ENCODE results near the gene LEAP2.

Gene LEAP2

GRCh38 chr5:132825834-132826391 lies 47.6 kb upstream of the LEAP2 start:
- H3K4ac ChIP-seq (ENCODE audit: low read length), result peak overlapping the region; percentile 20
- peak overlapping the region; percentile 82 for H3K14ac ChIP-seq (ENCODE audit: low read length)
- H2BK5ac ChIP-seq (ENCODE audit: low read length), result peak overlapping the region; percentile 94
- H3K23ac ChIP-seq (ENCODE audit: low read depth, low read length, poor library complexity), result peak overlapping the region; percentile 89
- no peaks in the 10 kb centered on the region for H3K36me3 ChIP-seq (replicated peaks in 1 of 2; ENCODE audit: control insufficient read depth in 2 of 2, insufficient read depth in 2 of 2, low read length in 2 of 2)
- no CpG with 5 or more reads among the region's 43 CpGs for WGBS, 2 donors (ENCODE audit: extremely low coverage in 2 of 2, insufficient read length in 2 of 2, insufficient replicate concordance in 1 of 2)
- H3K9me3 ChIP-seq (replicated peaks in 1 of 2; ENCODE audit: control insufficient read depth in 2 of 2, insufficient read depth in 1 of 2, low read depth in 1 of 2, low read length in 2 of 2), result peaks cover 0 to 2% of the 10 kb centered on the region in 2 donors
- H3K4me3 ChIP-seq (ENCODE audit: low read length in 2 of 2), result peak overlapping the region in 1 of 2 donors; percentile 55
- H2AK5ac ChIP-seq (ENCODE audit: low read depth, low read length), result peak overlapping the region; percentile 68
- peaks cover 0 to 4% of the 10 kb centered on the region in 2 donors for H3K4me1 ChIP-seq (ENCODE audit: control insufficient read depth in 2 of 2, insufficient read depth in 1 of 2, low read depth in 1 of 2, low read length in 2 of 2)
- H3K79me1 ChIP-seq (ENCODE audit: low read depth, low read length), result peaks cover 3% of the 10 kb centered on the region
- H3K9ac ChIP-seq (ENCODE audit: low read depth, low read length, poor library complexity), result peak overlapping the region; percentile 83
- H3K27me3 ChIP-seq (ENCODE audit: control insufficient read depth in 3 of 3, insufficient read depth in 3 of 3, low read depth in 1 of 3, low read length in 3 of 3), result peaks cover 15 to 82% (median 81%) of the 10 kb centered on the region in 3 experiments
- no peak overlapping the region for H3K27ac ChIP-seq (replicated peaks; ENCODE audit: low read length)
- H2BK12ac ChIP-seq (ENCODE audit: low read length), result peak overlapping the region; percentile 82
- no peak for DNase-seq (ENCODE audit: low spot score)
- H2BK120ac ChIP-seq (ENCODE audit: low read depth, low read length), result peak overlapping the region; percentile 90
- H3K4me2 ChIP-seq (ENCODE audit: insufficient read depth, low read length, poor library complexity, severe bottlenecking), result peak overlapping the region; percentile 77
- peak overlapping the region; percentile 96 for H3K18ac ChIP-seq (ENCODE audit: low read length)
- no peak overlapping the region for H2AFZ ChIP-seq (ENCODE audit: low read length)
- no peak overlapping the region for H4K8ac ChIP-seq (ENCODE audit: low read depth, low read length)
- H4K91ac ChIP-seq (ENCODE audit: low read depth, low read length, poor library complexity), result no peak overlapping the region
- H2BK15ac ChIP-seq (ENCODE audit: low read length), result peak overlapping the region; percentile 59

- H2AK5ac ChIP-seq (ENCODE audit: low read depth, low read length), result peak overlapping the region; percentile 68
- H3K36me3 ChIP-seq (replicated peaks in 1 of 2; ENCODE audit: control insufficient read depth in 2 of 2, insufficient read depth in 2 of 2, low read length in 2 of 2), result no peaks in the 10 kb centered on the region
- no CpG with 5 or more reads among the region's 6 CpGs for WGBS, 2 donors (ENCODE audit: extremely low coverage in 2 of 2, insufficient read length in 2 of 2, insufficient replicate concordance in 1 of 2)
- no peak for DNase-seq (ENCODE audit: low spot score)
- peaks cover 0 to 4% of the 10 kb centered on the region in 2 donors for H3K4me1 ChIP-seq (ENCODE audit: control insufficient read depth in 2 of 2, insufficient read depth in 1 of 2, low read depth in 1 of 2, low read length in 2 of 2)
- peak overlapping the region; percentile 82 for H3K14ac ChIP-seq (ENCODE audit: low read length)
- H3K18ac ChIP-seq (ENCODE audit: low read length), result no peak overlapping the region
- H3K9ac ChIP-seq (ENCODE audit: low read depth, low read length, poor library complexity), result no peak overlapping the region
- H3K4me2 ChIP-seq (ENCODE audit: insufficient read depth, low read length, poor library complexity, severe bottlenecking), result no peak overlapping the region
- no peak overlapping the region for H4K91ac ChIP-seq (ENCODE audit: low read depth, low read length, poor library complexity)
- H4K8ac ChIP-seq (ENCODE audit: low read depth, low read length), result no peak overlapping the region
- H3K27me3 ChIP-seq (ENCODE audit: control insufficient read depth in 3 of 3, insufficient read depth in 3 of 3, low read depth in 1 of 3, low read length in 3 of 3), result peaks cover 15 to 85% (median 85%) of the 10 kb centered on the region in 3 experiments
- H3K4me3 ChIP-seq (ENCODE audit: low read length in 2 of 2), result no peak overlapping the region
- H3K23ac ChIP-seq (ENCODE audit: low read depth, low read length, poor library complexity), result no peak overlapping the region
- H2BK120ac ChIP-seq (ENCODE audit: low read depth, low read length), result no peak overlapping the region
- no peak overlapping the region for H2AFZ ChIP-seq (ENCODE audit: low read length)
- H3K9me3 ChIP-seq (replicated peaks in 1 of 2; ENCODE audit: control insufficient read depth in 2 of 2, insufficient read depth in 1 of 2, low read depth in 1 of 2, low read length in 2 of 2), result peaks cover 0 to 2% of the 10 kb centered on the region in 2 donors
- H3K27ac ChIP-seq (replicated peaks; ENCODE audit: low read length), result no peak overlapping the region
- no peak overlapping the region for H2BK12ac ChIP-seq (ENCODE audit: low read length)
- H3K79me1 ChIP-seq (ENCODE audit: low read depth, low read length), result peaks cover 3% of the 10 kb centered on the region
- no peak overlapping the region for H3K4ac ChIP-seq (ENCODE audit: low read length)
- peak overlapping the region; percentile 59 for H2BK15ac ChIP-seq (ENCODE audit: low read length)
- peak overlapping the region; percentile 94 for H2BK5ac ChIP-seq (ENCODE audit: low read length)
Observed at GRCh38 chr5:132826424-132827082, 46.9 kb upstream of the LEAP2 start.

GRCh38 chr5:132827943-132828673 lies 45.4 kb upstream of the LEAP2 start:
- H3K14ac ChIP-seq (ENCODE audit: low read length), result no peak overlapping the region
- H2BK5ac ChIP-seq (ENCODE audit: low read length), result no peak overlapping the region
- no CpG with 5 or more reads among the region's 4 CpGs for WGBS, 2 donors (ENCODE audit: extremely low coverage in 2 of 2, insufficient read length in 2 of 2, insufficient replicate concordance in 1 of 2)
- no peak overlapping the region for H2BK120ac ChIP-seq (ENCODE audit: low read depth, low read length)
- no peak overlapping the region for H4K91ac ChIP-seq (ENCODE audit: low read depth, low read length, poor library complexity)
- peak overlapping the region; percentile 22 for H3K9ac ChIP-seq (ENCODE audit: low read depth, low read length, poor library complexity)
- no peak overlapping the region for H2BK15ac ChIP-seq (ENCODE audit: low read length)
- H3K18ac ChIP-seq (ENCODE audit: low read length), result no peak overlapping the region
- H3K4me2 ChIP-seq (ENCODE audit: insufficient read depth, low read length, poor library complexity, severe bottlenecking), result no peak overlapping the region
- no peak overlapping the region for H2AK5ac ChIP-seq (ENCODE audit: low read depth, low read length)
- H2BK12ac ChIP-seq (ENCODE audit: low read length), result no peak overlapping the region
- H2AFZ ChIP-seq (ENCODE audit: low read length), result no peak overlapping the region
- H3K4me1 ChIP-seq (ENCODE audit: control insufficient read depth in 2 of 2, insufficient read depth in 1 of 2, low read depth in 1 of 2, low read length in 2 of 2), result peaks cover 0 to 4% of the 10 kb centered on the region in 2 donors
- no peak for DNase-seq (ENCODE audit: low spot score)
- H3K4me3 ChIP-seq (ENCODE audit: low read length in 2 of 2), result no peak overlapping the region
- no peak overlapping the region for H3K4ac ChIP-seq (ENCODE audit: low read length)
- peaks cover 0 to 2% of the 10 kb centered on the region in 2 donors for H3K9me3 ChIP-seq (replicated peaks in 1 of 2; ENCODE audit: control insufficient read depth in 2 of 2, insufficient read depth in 1 of 2, low read depth in 1 of 2, low read length in 2 of 2)
- H3K36me3 ChIP-seq (replicated peaks in 1 of 2; ENCODE audit: control insufficient read depth in 2 of 2, insufficient read depth in 2 of 2, low read length in 2 of 2), result no peaks in the 10 kb centered on the region
- H3K23ac ChIP-seq (ENCODE audit: low read depth, low read length, poor library complexity), result no peak overlapping the region
- no peak overlapping the region for H3K27ac ChIP-seq (replicated peaks; ENCODE audit: low read length)
- H4K8ac ChIP-seq (ENCODE audit: low read depth, low read length), result no peak overlapping the region
- peaks cover 15 to 88% (median 77%) of the 10 kb centered on the region in 3 experiments for H3K27me3 ChIP-seq (ENCODE audit: control insufficient read depth in 3 of 3, insufficient read depth in 3 of 3, low read depth in 1 of 3, low read length in 3 of 3)
- peaks cover 3% of the 10 kb centered on the region for H3K79me1 ChIP-seq (ENCODE audit: low read depth, low read length)
